ENCODE results near the gene CYP2R1.
A peak's percentile ranks its signal among the peaks of the same experiment; 100 is the strongest.

GRCh38 chr11:14904745-14905103 is 12.7 kb upstream of the CYP2R1 start:
- TF ChIP-seq POLR2A (IDR thresholded peaks at IDR 0.05) (no peak), CTCF (IDR thresholded peaks at IDR 0.05) (peak; percentile 86 to 96 (median 91))

Data from tibial nerve (tissue), 3 donors.